Colon (tissue), 2 donors: ENCODE data around the gene SCARB1.

Source experiments
- FAIRE-seq: peaks from 2 replicates; lab custom pipeline; 2012; peaks lifted over from hg19 to GRCh38; lab: Jason Lieb, UNC
- donor health status: control.
- donor health status: control.

SCARB1 gene

DNA sequence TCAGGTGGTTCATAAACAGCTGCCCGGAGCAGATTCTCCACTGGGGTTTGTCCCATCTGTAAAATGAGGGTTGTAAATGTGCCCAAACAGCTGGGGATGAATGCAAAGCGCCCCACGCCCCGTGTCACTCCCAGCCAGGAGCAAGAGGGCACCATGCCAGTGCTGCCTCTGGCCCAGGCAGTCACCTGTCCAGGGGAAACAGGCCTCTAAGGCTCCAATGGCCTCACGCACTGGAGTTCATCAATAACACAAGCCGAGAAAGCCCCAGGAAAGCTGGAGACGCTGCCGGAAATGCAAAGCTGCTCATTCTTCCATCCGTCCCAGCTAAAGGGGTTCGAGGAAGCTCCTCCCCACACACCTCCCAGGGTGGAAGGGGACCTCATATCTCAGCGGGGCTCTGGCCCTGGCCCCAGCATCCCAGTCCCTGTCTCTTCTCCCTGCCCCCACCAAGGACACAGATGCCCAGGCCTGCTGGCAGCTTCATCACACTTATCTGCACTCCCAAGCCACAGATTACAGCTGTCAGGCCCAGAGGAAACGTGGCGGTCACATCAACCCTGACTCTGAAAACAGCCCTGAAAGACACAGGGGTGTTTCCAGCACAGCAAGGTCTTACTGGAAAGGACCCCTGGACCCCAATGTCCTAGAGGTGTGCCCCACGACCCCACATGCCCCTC, 21.5 kb downstream of the SCARB1 start:
- FAIRE-seq = no peak

DNA sequence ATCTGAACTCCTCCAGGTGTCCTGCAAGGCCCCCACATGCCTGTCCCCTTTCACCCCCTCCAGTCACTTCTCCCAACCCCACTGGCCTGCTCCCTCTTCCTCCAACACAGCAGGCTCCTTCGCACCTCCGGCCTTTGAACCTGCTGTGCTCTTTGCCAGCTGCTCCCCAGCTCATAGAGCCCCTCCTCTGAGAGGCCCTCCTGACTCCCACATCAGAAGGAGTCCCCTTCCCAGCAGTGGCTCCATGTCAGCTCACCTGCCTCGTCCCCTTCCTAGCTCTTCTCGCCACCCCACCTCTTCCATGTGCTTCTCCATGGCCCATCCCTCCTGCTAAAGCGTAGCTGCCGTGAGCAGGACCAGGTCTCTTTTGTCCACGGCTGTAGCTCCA, 22.1 kb downstream of the SCARB1 start:
- FAIRE-seq = no peak

DNA sequence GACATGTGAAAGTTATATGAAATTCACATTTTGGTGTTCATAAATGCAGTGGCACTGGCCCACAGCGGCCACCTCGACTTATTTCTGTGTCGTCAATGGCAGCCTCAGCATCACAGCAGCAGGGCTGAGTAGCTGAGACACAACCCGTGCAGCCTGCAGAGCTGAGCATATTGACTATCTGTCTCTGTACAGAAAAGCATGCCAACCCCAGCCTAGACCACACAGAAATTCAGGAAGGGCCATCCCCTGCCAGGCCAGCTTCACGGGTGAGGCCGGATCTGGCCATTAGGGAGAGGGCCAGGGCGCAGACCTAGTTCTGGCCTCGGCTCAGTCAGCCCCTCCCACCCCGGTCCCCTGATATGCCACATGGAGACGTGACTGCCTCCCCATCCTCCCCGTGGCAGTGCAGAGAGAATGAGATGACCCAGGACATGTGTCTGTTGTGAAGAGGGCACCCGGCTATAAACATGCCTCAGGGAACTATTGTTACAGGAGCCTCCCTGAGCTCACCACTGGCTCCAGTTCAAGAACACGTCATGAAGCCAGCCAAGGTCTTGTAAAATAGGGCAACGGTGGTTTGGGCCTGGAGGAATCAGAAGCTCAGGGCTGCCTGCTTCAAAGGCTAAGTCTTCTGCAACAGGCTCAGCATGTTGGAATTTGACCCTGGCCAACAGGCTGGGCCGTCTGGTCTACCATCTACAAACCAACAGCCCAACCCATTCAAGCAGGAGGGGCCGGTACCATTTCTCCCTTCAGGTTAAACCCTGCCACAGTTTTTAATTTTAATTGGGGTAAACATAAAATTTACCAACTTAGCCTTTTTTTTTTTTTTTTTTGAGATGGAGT, 25.5 kb downstream of the SCARB1 start:
- FAIRE-seq = no peak

DNA sequence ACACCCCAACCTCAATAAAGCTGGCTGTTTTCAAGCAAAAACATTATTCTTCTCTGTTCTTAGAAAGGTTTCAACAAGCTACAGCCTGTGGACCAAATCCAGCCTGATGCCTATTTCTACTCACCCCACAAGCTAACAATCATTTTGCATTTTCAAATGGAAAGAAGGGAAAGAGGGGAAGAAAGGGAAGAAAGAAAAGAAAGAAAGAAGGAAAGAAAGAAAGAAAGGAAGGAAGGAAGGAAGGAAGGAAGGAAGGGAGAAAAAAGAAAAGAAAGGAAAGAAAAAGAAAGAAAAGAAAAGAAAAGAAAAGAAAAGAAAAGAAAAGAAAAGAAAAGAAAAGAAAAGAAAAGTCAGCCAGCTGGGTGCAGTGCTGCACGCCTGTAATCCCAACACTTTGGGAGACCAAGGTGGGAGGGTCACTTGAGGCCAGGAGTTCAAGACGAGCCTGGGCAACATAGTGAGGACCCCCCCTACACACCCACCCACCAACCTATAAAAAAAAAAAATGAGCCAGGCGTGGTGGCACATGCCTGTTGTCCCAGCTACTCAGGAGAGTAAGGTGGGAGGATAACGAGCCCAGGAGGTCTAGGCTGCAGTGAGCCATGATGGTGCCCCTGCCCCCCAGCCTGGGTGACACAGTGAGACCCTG, 26.3 kb downstream of the SCARB1 start:
- no peak for FAIRE-seq

DNA sequence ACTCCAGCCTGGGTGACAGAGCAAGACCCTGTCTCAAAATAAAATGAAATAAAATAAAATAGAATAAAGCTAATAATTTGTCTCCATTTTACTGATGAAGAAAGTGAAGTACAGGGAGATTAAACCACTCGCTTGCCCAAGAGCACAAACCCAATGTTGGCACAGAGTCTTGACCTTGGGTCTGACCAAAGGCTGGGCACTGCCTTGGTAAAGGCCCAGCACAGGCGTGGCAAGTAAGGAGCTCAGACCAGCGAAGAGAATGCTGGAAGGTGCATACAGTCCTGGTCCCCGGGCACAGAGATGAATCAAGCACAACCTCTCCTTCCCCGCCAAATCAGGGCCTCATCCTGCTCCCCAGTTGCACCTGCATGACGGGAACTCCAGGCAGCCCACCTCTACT, 26.9 kb downstream of the SCARB1 start:
- FAIRE-seq = no peak

DNA sequence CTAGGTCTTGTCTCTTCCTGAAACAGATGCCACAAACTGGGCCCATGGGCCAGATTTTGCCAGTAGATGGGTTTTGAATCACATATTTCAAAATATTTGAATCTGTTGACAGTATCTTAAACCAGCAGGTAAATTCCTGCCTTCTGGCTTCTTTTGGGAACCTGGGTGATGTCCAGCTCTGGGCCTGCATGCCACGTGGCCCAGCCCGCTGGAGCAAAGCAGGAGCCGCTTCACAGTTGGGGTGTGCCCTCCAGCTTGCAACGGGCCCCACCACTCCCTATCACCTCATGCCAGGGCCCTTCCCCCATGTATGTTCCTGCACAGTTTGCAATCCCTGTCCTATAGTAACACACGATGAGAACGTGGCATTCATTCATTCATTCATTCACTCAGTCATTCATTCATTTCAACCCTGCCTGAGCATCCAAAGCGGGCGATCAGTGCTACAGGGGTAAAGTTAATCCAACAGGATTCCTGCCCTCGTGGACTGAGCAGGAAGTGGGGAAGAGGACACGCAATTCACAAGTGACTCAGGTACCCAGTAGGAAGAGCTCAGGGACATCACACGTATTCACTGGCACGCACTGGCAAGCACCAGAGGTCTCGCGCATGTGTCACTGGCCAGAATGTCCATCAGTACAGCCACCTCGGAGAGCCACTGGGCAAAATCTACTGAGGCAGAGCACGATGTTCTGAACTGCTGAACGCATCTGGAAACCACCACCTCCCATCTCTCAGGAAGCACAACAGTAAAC, 27.8 kb downstream of the SCARB1 start:
- no peak for FAIRE-seq

DNA sequence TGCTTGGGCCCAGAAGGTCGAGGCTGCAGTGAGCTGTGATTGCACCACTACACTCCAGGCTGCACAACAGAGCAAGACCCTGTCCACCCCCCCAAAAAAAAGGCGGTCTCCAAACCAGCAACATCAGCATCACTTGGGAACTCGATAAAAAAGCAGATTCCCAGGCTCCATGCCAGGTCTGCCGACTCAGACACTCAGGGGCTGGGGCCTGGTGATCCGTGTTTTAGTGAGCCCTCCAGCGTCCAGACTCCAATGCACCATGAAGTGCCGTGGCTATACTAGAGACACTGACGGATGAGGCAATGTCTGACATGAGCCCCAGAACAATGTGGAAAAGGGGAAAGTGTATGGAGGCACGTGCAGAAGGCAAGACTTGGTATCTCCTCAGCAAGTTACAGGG, 28.8 kb downstream of the SCARB1 start:
- no peak for FAIRE-seq

DNA sequence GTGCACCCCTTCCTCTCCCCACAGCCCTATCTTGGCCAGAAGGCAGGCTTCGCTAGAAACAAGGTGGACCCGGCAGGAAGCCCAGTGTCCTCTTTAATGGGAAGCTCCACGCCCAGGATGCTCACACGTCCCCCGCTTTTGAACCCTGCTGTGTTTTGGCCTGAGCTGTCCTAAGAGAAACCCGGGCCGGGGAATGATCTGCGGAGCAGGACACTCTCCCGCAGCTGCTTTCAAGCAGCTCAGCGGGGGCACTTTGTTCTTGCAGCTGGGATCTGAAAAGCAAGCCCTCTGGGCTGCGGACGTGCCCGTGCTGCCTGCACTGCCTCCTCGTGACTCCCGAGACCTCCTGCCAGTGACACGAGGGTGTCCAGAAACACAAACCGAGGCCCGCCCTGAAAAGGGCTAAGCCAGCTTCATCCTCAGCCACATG, 30.0 kb downstream of the SCARB1 start:
- FAIRE-seq = no peak

DNA sequence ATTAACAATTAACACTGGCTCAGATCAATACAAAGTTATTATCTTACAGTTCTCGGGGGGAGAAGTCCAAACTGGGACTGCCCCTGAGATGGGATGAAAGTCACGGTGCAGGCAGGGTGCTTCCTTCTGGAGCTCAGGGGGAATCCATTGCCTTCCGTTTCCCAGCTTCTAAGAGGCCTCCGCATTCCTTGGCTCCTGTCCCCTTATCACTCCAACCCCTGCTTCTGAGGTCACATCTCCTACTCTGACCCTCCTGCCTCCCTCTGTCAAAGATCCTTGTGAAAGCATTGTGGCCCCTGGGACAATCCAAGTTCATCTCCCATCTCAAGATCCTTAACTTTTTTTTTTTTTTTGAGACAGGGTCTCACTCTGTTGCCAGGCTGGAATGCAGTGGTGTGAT, 30.8 kb downstream of the SCARB1 start:
- FAIRE-seq = no peak

DNA sequence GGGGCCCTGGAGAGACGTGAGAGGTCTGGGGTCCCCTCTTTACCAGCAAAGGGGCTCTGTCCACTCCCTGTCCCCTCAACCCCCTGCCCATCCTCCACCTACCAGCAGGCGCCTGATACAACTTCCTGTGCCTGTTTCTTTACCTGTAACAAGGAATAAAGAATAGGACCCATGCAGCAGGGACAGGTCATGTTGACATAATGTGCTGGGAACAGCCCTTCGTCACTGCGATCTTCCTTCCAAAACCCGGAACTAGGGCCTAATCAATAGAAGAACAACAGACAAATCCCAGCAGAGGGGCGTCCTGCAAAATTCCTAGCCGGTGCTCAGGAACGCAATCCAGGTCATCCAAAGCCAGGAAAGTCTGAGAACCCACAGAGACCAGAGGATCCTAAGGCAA, 32.1 kb downstream of the SCARB1 start:
- no peak for FAIRE-seq

DNA sequence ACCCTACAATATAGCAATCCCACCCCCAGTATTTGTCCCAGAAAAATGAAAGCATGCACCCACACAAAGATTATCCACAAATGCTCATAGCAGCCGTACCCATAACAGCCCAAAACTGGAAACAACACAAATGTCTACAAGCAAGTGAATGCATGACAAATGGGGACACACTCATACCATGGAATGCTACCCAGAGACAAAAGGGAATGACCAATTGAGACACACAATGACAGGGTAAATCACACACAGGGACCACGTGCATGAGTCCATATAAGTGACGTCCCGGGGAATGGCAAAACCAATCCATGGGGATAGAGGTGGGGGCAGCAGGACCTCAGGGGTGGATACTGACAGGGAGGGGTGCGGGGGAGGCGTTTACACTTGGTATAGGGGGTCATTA, 33.4 kb downstream of the SCARB1 start:
- FAIRE-seq = no peak

DNA sequence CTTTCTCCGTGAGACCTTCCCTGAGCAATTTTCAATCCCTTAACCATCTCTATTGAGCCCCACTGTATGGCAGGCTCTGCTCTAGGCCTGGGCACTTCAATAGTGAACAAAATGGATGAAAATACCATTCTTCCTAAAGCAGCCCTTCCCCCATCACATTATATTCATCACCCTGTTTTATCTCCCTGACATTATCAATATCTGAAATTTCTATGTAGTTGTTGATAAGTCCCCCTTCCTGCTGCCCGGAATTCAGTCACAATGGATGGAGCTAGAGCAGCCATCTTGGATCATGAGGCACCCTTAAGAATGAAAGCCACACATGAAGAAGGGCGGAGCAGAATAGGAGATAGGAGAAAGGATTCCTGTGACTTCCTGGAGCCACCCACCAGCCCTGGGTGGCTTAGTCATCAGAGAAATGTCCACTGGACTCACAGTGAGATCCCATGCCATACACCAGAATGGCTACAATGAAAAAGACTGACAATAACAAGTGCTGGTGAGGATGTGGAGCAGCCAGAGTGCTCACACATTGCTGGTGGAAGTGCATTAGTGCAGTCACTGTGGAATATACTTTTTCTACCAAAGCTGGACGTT, 33.9 kb downstream of the SCARB1 start:
- no peak for FAIRE-seq

DNA sequence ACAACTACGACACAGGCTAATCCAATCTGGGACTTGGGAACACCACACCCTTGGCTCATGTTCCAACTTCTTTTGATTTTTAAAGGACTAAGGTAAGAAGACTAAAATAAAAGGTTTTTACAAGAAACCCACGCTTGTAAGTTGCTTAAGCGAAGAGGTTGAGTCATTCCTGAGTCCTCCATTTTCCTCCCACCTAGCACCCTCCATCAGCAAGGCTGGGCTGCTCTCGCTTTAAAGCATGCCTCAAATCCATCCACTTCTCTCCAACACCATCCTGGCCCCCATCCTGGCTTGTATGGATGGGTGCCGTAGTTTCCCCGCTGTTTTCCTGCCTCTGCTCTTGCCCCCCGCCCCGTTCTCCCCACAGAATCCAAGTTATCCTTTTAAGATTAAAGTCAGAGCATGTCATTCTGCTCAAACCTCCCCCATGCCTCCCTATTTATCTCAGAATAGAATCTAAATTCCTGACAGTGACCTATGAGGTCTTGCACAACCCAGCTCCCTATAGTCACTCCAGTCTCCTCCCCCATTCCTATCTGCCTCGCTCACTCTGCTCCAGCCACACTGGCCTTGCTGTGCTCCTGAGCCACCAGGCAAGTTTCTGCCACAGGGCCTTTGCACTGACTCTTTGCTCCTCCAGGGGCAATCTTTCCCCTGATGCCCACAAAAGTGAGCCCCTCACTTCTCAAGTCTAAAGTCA, 34.5 kb downstream of the SCARB1 start:
- no peak for FAIRE-seq

DNA sequence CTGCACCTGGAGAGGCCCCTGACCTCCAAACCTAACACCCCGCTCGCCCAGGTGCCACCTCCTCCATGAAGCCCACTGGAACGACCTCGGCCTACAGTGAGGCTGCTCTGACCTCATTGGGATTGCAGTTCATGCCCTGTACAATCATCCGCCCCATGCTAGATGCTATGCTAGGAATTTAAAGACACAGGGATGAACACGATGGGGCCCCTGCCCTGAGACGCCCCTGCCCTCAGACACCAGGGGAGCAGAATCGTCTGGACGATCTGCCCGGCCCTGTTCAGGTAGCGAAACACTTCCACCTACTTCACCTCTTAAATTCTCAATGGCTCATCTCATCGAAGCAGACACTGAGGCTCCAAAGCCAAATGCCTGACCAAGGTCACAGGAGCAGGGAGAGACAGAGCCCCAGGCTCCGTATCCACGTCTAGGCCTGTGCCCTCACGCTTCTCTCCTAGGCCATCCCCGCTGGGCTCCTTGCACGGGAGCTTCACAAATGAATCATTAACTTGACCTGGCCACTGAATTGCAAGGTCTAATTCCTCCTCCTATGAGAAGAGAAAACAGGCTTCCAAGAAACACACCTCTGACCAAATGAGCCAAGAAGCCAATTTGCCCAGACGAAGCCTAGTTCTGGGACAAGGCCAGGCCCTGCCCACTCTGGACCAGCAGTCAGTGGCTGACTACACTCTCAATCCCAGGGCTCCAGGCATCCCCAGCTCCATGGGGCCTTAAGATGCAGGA, 35.2 kb downstream of the SCARB1 start:
- FAIRE-seq = no peak

DNA sequence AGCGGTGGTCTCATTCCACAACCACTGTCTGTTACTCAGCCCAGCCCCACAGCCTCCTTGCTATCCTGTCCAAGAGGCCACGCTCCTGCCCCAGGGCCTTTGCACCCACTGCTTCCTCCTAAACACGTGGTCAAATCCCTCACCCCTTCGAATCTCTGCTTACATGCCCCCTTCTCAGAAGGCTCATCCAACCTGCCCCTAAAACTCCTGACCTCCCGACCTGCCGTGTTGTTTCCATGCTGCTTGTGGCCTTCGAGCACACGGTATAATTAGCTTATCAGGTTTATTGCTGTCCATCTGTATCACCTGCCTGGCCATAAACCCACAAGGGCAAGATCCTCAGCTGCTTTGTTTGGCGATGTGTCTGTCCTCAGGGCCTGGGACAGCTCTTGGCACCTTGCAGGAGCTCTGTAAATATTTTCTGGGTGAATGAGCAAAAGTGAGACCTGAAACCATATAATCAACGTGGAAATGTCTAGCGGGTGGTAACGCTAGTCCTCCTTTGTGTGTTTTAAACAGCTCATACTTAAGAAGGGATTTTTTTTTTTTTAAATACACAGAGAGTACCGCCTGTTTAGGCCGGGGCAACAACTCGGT, 36.0 kb downstream of the SCARB1 start:
- no peak for FAIRE-seq

DNA sequence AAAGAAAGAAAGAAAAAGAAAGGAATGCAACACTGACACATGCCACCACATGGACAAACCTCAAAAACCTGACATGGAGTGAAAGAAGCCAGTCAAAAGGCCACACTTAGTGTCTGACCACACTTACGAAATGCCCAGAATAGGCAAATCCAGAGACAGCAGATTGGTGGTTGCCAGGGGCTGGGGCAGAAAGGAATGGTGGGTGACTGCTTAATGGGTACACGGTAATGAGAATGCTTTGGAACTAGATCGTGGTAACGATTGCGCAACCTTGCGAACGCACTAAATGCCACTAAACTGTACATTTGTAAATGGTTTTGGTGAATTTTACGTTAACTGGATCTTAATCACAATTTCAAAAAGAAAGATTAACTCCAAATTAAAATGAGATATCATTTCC, 39.5 kb downstream of the SCARB1 start:
- FAIRE-seq = no peak

DNA sequence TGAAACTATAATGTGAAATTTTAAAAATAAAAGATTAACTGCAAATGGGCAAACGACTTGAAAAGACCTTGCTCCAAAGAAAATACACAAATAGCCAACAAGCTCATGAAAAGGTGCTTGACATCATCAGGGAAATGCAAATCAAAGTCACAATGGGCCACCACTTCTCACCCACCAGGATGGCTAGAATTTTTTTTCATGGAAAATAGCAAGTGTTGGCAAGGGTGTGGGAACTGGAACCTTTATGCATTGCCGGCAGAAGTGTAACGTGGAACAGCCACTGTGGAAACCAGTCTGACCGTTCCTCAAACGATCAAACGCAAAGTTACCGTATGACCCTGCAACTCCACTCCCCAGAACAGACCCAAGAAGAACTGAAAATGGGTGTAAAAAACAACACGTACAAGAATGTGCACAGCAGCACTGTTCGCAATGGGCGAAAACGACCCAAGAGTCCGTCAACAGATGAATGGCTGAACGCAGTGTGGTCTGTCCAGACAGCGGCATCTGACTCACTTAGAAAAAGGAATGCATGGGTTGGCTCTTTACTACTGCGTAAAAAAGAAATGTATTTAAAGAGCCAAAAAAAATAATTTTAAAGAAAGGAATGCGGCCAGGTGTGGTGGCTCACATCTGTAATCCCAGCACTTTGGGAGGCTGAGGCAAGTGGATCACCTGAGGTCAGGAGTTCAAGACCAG, 40.2 kb downstream of the SCARB1 start:
- no peak for FAIRE-seq

DNA sequence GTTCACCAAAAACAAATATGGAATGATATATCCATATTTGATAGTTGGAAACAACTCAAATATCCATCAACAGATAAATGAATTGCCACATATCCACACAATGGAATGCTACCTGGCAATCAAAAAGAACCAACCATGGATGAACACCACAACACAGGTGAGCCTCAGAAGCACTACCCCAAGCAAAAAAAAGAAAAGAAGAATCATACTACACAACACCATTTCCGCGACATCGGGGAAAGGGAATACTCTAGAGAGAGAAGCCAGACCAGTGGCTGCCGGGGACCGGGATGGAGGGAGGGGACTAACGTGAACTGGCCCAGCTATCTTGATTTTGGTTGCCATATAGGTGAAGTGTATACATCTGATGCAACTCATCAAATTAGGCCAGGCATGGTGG, 41.4 kb downstream of the SCARB1 start:
- no peak for FAIRE-seq
